ENCODE results near the gene CNR1. TPM values are rescaled to one million over a fixed set of nuclear protein-coding genes. Genes with fewer than 3 reads are reported as not detected.

Gene CNR1
- total and polyA plus RNA-seq, 2 of the 4 experiments (the other 2 are of a cell fraction) = not detected

- dilution Hi-C loops (cut with HindIII; ENCODE audit: low sequenced_read_pairs, unreplicated experiment) = no loop called here
- DNase-seq = no peak
- CTCF ChIA-PET = no interaction called here
These were observed 46.4 kb downstream of the CNR1 start for GRCh38 chr6:88119769-88120168.

More at GRCh38 chr6:88119769-88120168, 46.4 kb downstream of the CNR1 start:
- Histone ChIP-seq H3K27ac (ENCODE audit: insufficient read depth, low read length) (no peak overlapping the region), H3K9me1 (ENCODE audit: insufficient read depth, low read length) (no peaks in the 10 kb centered on the region), H3K9ac (ENCODE audit: low read depth, low read length) (no peak overlapping the region), H3K79me1 (ENCODE audit: low read depth in 1 of 2, low read length in 2 of 2) (no peaks in the 10 kb centered on the region), H2AFZ (replicated peaks; ENCODE audit: low read length, poor library complexity) (no peak overlapping the region), H4K5ac (ENCODE audit: low read depth, low read length) (no peak overlapping the region), H2AK5ac (ENCODE audit: low read depth, low read length) (no peak overlapping the region), H3K56ac (ENCODE audit: extremely low read depth, insufficient read depth, low read length) (no peak overlapping the region), H2BK5ac (ENCODE audit: low read depth, low read length, poor library complexity, severe bottlenecking) (no peak overlapping the region), H3K4me2 (ENCODE audit: low read depth, low read length) (no peak overlapping the region), H3K9me3 (ENCODE audit: control insufficient read depth, insufficient read depth, low read length) (no peaks in the 10 kb centered on the region), H3K4ac (ENCODE audit: low read depth, low read length) (no peak overlapping the region), H3K18ac (ENCODE audit: low read depth, low read length) (no peak overlapping the region), H3K4me1 (ENCODE audit: control insufficient read depth, insufficient read depth, low read length) (no peaks in the 10 kb centered on the region), H3K36me3 (ENCODE audit: control insufficient read depth, insufficient read depth, low read length) (no peaks in the 10 kb centered on the region), H4K91ac (ENCODE audit: insufficient read depth, low read depth, low read length) (no peak overlapping the region), H3K14ac (replicated peaks; ENCODE audit: low read depth, low read length) (no peak overlapping the region), H3K23ac (ENCODE audit: low read depth, low read length) (no peak overlapping the region), H2BK120ac (ENCODE audit: low read depth, low read length) (no peak overlapping the region), H4K20me1 (ENCODE audit: insufficient read depth, low read length) (no peaks in the 10 kb centered on the region), H2BK15ac (ENCODE audit: low read depth, low read length) (no peak overlapping the region), H2AK9ac (replicated peaks; ENCODE audit: low read depth, low read length, poor library complexity) (no peak overlapping the region), H3K4me3 (ENCODE audit: insufficient read depth, low read depth, low read length) (no peak overlapping the region), H4K8ac (ENCODE audit: low read depth in 2 of 2, low read length in 2 of 2) (no peak overlapping the region), H3K27me3 (ENCODE audit: control insufficient read depth, insufficient read depth, low read length) (no peaks in the 10 kb centered on the region), H2BK20ac (ENCODE audit: low read depth, low read length) (no peak overlapping the region)
- TF ChIP-seq FOS (IDR thresholded peaks at IDR 0.05; ENCODE audit: low read depth, low read length) = no peak
- no peak for TF ChIP-seq NFE2L2 (IDR thresholded peaks at IDR 0.05; ENCODE audit: low read depth, low read length)
- TF ChIP-seq SMC3 (IDR thresholded peaks at IDR 0.05; ENCODE audit: low read depth, low read length) = no peak
- no peak for TF ChIP-seq MAFK (IDR thresholded peaks at IDR 0.05; ENCODE audit: low read depth, low read length)
- TF ChIP-seq BHLHE40 (IDR thresholded peaks at IDR 0.05; ENCODE audit: low read depth, low read length) = no peak
- no peak for TF ChIP-seq CEBPB (IDR thresholded peaks at IDR 0.05; ENCODE audit: low read depth, low read length)
- no peak for TF ChIP-seq RCOR1 (IDR thresholded peaks at IDR 0.05; ENCODE audit: insufficient replicate concordance, low read length)
- no peak for TF ChIP-seq CHD1 (IDR thresholded peaks at IDR 0.05; ENCODE audit: low read depth, low read length)
- no peak for TF ChIP-seq USF2 (IDR thresholded peaks at IDR 0.05; ENCODE audit: low read depth, low read length)
- TF ChIP-seq CTCF (conservative IDR thresholded peaks at IDR 0.05; ENCODE audit: low read depth, low read length) = no peak
- TF ChIP-seq RFX5 (IDR thresholded peaks at IDR 0.05; ENCODE audit: low read depth, low read length) = no peak
- TF ChIP-seq ELK1 (IDR thresholded peaks at IDR 0.05; ENCODE audit: borderline replicate concordance, low read depth, low read length) = no peak
- no peak for TF ChIP-seq MXI1 (IDR thresholded peaks at IDR 0.05; ENCODE audit: borderline replicate concordance, low read depth, low read length)
- no peak for TF ChIP-seq POLR2A (IDR thresholded peaks at IDR 0.05; ENCODE audit: low read depth, low read length)
- TF ChIP-seq MAZ (IDR thresholded peaks at IDR 0.05; ENCODE audit: borderline replicate concordance, low read depth, low read length) = no peak
- TF ChIP-seq RAD21 (IDR thresholded peaks at IDR 0.05; ENCODE audit: low read length) = no peak
- no TSS peak for BruUV-seq (replicated peaks)
- intact Hi-C loops (cut with micrococcal nuclease) (no loop called here), in situ Hi-C loops (cut with MboI; ENCODE audit: low sequenced_read_pairs) (no loop called here)
- no CpG with 5 or more reads among the region's 2 CpGs for WGBS, 2 experiments (ENCODE audit: extremely low coverage in 2 of 2, insufficient read length in 1 of 2)
- no peak for ATAC-seq (ENCODE audit: low read depth)
- POLR2A ChIA-PET (ENCODE audit: unreplicated experiment) = no interaction called here
